Fibroblast of skin of right quadriceps (primary cell): ENCODE measurements around the gene NRG2.

Source experiments
- DNase-seq: peaks from one replicate; pipeline ENCODE4 v3.0.0-alpha.2; 2013

Gene NRG2

DNA sequence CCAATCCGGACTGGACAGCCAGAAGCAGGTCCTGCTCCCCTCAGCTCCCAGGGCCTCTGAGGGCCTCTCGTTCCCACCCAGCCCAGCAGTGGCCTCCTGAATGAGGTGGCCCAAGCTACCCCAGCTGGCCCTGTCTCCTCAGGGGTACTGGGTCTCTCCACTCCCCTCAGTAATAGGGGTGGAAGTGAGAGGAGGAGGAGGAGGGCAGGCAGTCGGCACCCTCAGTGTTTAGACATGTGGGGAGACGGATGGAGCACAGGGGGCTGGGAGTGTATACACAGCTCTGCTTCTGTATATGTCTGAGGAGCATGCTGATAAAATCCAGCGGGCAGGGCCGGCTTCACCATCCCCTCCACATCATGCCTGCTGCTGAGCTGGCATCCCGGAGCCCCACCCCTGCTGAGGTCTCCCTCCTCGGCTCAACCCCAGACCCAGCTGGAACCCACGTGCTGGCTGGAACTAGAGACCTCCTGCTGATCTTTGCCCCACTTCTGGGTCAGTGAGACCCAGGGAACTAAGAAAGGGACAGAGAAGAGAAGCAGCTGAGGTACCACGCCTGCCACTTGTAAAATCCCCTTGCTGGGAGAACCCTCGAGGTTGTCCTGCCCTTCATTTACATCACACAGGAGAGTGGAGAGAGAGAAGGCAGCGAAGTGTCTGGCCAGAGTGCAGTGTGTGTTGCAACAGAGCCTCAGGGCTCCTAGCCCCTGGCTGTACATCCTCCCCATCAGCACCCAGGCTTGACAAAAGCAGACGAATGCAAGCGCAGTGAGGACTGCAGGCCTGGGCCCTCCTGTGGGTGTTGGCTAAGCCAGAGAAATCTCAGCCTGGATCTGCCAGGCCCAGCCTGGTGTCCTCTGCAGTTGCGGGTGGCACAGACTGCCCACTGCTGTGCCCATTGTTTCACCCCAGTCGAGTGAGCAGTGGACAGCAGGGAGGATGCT lies 170.0 kb downstream of the NRG2 start:
- no peak for DNase-seq

GRCh38 chr5:139872052-139872766 lies 170.9 kb downstream of the NRG2 start:
- no peak for DNase-seq

DNA sequence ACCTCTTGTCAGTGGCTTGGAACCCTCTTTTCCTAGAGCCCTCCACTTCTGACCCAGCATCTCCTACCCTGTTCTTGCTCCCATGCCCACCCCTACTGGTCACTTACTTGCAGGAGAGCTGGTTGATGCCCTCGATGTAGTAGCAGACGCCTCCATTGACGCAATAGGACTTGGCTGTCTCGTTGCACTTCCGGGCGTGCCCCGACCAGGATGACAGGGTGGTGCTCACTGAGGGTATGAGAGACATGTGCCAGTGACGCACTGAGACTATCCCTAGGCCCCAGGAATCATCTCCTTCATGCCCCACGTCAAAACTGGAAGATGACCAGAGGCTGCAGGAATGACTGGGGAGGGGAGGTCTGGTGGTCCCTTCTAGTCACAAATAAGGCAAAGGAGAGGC lies 171.5 kb downstream of the NRG2 start:
- DNase-seq = no peak

- no peak for DNase-seq
These were observed 172.4 kb downstream of the NRG2 start for GRCh38 chr5:139870677-139871076.

GRCh38 chr5:139869042-139869790 lies 173.9 kb downstream of the NRG2 start:
- DNase-seq = no peak

GRCh38 chr5:139867581-139867980 lies 175.5 kb downstream of the NRG2 start:
- DNase-seq = no peak

DNA sequence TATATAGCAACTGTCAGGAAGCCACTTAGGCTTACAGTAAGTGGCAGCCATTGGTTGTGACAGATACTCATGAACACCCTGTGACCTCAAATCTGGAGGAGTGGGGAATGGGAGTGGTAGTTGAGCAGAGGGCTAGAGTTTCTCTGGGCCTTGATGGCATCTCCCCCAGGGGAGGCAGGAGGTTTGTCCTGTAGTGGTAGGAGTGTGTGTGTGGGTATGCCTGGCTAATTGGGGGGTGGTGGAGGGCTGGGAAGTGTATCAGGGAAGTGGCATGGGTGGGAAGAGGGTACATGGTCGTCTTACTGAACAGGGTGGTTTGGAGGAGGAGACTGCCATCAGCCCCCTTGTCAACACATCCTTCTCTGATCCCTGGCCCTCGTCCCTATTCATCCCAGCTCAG lies 176.0 kb downstream of the NRG2 start:
- no peak for DNase-seq

DNA sequence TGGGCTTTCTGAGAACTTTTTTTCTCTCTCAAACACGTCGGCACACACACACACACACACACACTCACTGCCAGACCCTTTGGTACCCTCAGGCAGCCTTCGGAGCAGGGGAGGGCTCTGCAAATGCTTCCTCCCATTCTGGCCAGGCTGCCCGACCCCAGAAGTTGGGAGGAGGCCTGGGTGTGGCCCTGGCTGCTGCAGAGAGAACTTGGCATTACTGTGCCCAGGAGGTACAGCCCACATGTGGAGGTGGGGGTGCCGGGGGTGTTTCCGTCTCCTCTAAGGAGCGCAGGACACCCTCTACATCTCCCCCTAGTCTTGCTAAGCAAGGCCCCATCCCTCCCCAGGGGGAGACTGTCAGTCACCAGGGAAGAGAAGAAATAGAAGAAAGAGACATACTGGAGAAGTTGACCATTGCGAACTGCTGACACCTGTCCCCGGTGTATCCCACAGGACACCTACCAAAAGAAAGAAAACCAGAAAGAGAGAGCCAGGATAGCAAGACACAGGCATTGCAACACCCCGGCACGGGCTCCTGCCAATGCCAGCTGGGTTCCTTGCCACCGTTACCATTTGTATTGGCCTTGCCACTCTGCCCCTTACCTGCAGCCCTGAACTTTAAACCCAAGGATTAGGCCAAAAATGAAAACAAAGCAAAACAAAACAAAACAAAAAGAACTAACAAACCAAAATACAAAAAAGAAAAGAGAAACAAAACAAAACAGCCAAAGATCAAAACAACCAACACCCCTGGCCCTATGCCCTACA lies 178.2 kb downstream of the NRG2 start:
- no peak for DNase-seq

DNA sequence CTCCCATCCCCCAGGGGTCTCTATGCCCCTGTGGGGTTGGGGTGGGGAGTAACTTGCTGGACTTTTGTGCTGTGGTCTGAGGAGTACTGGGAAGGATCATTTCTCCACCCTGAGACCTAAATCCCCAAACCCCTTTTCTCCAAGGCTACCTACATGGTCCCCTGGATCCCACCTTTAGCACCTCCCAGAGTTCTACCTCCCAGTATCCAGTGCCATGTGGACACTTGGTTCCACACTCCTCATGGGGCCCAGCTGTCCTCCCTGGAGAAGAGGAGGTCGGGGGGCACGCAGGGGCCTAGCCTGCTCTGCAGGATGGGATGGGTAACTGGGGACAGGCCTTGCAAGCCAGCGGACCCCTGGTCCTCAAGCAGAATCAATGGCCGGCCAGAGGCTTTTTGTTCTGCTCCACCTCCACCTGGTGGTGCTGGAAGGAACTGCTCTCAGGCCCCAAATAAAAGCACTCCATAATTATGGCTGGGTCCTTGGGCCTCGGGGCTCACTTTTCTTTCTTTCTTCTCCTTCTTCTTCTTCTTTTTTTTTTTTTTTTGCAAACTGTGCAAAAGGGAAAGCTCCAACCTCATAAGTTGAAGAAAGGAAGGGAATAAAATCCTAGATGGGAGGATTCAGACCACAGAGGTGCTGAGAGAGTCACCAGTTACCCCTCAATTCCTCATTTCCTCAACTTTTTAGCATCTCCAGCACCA lies 179.1 kb downstream of the NRG2 start:
- peak; percentile 41 for DNase-seq

GRCh38 chr5:139863361-139863760 lies 179.7 kb downstream of the NRG2 start:
- no peak for DNase-seq

DNA sequence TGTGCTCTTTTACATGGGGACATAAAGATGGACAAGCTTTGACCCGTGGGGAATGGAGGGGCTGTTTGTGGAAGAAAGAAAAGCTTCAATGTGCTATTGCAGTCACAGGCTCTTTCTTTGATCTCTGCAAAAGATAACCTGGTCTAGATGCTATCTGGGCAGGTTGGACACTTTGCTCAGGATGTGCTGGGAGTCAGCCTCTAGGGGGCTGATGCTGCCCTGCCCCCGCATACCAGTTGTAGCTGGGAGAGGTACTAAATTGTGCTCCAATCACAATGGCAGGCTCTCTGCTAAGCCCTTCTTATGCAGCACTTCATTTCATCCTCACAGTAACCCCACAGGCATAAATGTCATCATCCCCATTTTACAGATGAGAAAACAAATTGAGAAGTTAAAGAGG lies 180.3 kb downstream of the NRG2 start:
- DNase-seq = no peak

DNA sequence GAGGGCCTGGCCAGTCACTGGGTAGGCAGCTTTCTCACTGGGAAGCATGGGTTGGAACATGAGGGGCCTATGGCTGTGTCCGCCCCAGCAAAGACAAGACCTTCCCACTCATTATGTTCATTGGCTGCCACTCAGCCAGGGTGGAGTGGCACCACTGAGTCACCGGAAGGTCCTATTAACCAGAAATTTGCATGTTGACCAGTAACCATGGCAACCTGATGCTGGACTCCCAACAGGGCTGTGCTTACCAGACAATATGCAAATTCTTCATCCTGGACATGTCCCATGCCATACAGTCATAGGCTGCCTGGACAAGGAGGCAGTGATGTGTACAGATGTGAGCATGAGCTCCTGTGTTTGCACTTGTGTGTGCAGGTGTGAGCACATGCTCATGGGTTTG lies 180.8 kb downstream of the NRG2 start:
- DNase-seq = peak; percentile 22

DNA sequence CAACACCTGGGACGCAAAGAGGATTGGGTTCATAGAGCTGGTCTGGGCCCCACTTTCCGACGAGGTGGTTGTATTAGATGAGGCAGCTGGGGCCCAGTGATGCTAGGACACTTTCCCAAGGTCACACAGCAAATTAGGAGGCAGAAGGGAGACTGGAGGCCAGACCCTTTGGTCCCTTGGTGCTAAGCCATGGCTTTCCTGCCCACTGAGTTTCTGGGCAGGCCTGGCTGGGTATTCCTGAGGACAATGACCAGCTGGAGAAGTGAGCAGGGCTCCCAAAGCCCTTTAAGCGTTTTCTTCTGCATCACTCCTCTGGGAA lies 181.3 kb downstream of the NRG2 start:
- DNase-seq = no peak

DNA sequence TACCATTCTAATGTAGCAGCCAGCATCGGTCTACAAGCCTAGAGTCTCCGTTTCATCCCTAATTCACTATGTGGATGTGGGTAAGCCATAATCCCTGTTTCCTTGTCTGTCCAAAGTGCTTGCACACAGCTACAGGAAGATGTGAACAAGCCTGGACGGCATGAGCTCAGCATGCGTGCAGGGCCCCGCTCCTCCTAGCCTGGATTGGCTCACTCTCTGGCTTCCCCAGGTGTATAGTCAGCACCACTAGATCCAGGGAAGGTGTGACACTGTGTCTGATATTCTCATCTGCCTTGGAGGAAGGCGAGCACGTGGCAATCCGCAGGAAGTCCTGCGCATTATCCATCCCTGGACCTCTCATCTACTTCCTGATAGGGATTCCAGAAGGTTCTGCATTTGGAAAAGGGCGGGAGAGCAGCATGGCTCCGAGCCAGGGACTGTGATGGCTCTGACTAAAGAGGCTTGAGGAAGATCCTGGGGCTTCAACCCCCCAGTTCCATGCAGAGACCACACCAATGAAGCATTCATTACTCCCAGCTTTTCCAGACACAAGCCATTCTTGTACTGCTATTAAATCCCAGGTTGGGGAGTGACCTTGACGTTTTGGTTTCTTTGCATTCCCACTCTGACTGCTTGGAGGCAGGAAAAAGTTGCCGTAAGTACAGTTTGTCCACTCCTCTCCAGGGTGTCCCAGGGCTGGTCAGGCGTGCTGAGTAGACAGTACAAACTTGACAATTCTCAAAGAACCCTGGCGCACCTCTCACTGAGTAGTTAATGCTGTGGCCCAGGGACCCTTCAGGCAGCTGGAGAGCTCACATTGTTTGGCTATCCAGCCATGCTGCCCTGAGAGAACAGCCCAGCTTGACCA lies 181.8 kb downstream of the NRG2 start:
- no peak for DNase-seq

GRCh38 chr5:139859013-139859412 lies 184.1 kb downstream of the NRG2 start:
- DNase-seq = no peak

DNA sequence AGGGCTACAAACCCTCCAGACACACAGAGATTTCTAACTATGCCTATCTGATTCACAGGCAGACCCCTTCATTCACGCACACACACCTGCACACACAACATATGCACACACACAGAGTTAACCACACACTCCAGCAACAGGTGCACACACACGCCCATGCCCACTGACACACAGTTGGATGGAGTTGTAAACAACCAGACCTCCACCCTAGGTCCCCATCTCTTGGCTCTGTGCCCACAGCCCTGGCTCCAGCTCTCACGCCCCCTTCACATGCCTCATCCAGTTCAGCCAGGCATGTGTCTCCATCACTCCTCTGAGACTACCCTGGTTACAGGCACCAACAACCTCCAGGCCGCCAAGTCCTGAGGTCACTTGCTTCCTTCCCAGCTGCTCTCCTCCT lies 186.4 kb downstream of the NRG2 start:
- DNase-seq = no peak

DNA sequence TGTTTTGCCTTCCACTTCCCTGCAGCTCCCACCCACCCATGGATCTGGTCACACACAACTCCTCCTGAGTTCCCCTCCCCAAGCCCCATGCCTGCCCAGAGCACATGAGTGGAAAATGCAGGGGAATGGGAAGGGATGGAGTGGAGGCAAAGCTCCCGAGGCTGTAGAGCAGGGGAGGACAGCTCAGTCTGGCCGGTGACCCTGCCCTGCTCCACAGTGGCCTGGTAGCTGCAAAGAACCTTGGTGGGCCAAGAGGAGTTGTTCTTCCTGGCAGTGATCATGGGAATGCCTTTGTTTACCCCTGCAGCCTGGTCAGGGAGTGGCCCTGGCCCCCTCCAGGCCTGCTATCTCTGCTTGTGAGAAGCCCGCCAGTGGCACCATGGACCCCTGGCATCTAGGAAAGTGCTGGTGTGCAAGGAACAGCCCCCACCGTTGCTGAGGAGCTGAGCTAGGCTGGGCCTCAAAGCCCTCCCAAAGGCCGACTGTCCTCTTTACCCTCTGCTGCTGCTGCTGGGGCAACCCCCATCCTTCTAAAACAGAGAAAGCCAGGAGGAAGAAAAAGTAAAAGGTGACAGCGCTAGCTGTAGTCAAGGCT lies 187.1 kb downstream of the NRG2 start:
- DNase-seq = no peak

GRCh38 chr5:139855451-139855850 lies 187.6 kb downstream of the NRG2 start:
- DNase-seq = no peak

- DNase-seq = no peak
These were observed 188.1 kb downstream of the NRG2 start for GRCh38 chr5:139854953-139855352.

DNA sequence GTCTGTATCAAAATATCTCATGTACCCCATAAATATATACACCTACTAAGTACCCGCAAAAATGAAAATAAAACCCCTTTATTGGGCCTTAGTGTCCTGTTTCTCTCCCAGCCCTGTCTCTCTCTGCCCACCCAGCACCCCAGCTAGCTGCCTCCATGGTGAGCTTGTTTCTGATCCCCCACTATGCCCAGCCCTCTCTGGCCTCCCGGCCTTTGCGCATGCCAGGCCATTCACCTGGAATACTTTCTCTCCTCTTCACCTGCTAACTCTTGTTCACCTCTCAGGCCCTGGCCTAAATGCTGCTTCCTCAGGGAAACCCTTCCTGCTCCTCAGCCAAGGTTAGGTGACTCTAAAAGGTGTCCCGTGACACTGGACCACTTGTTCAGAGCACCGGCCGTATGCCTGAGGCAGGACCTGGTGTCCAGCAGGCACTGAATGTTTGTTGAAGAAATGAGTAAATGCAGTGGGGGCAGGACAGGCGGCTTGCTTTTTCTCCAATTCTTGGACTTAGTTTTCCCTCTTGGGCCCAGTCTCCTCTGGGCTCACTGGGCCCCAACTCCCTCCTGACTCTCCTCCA lies 189.0 kb downstream of the NRG2 start:
- DNase-seq = no peak
